DND-41 (cell line): Measurements from ENCODE around the gene ATP2B1.

Experiments used
- ATAC-seq: fragments of 200-7000 bp; cut with Tn5 transposase; 3 replicates; pipeline ENCODE4 v1.9.1; 2021; ENCODE audit warnings: low read depth; ENCODE audit not compliant: insufficient read depth
- DNase-seq: peaks from one replicate; pipeline ENCODE4 v3.0.0-alpha.2; 2020
- H2AFZ ChIP-seq: 2 replicates; pipeline ENCODE4 v1.6.0; 2012; ENCODE audit warnings: low read depth, low read length
- H3K27ac ChIP-seq: 2 replicates; pipeline ENCODE4 v1.5.1; 2012; ENCODE audit warnings: low read length, inconsistent platforms
- H3K27me3 ChIP-seq: fragments of 200-600 bp; sonication (generic); 2 replicates; pipeline ENCODE4 v1.6.0; 2012; ENCODE audit warnings: low read length, mild to moderate bottlenecking, inconsistent platforms; ENCODE audit not compliant: insufficient read depth, poor library complexity
- H3K36me3 ChIP-seq: 2 replicates; pipeline ENCODE4 v1.5.1; 2012; ENCODE audit warnings: low read length, inconsistent platforms; ENCODE audit not compliant: insufficient read depth
- H3K4me1 ChIP-seq: 2 replicates; pipeline ENCODE4 v1.5.1; 2012; ENCODE audit warnings: mild to moderate bottlenecking, low read length; ENCODE audit not compliant: insufficient read depth
- H3K4me2 ChIP-seq: 2 replicates; pipeline ENCODE4 v1.6.0; 2012; ENCODE audit warnings: mild to moderate bottlenecking, moderate library complexity, low read length, inconsistent platforms; ENCODE audit not compliant: insufficient read depth
- H3K4me3 ChIP-seq, 2 experiments: fragments of 200-600 bp in 1 of 2; shearing (Covaris generic) in 1 of 2; 2 replicates each; pipeline ENCODE4 v1.5.1; 2012 to 2016; ENCODE audit warnings: inconsistent platforms in 2 of 2, low read length in 2 of 2, mild to moderate bottlenecking in 2 of 2, low read depth in 1 of 2, moderate library complexity in 1 of 2
- H3K79me2 ChIP-seq: 2 replicates; pipeline ENCODE4 v1.6.0; 2012; ENCODE audit warnings: low read length, inconsistent platforms; ENCODE audit not compliant: insufficient read depth
- H3K9ac ChIP-seq: 2 replicates; pipeline ENCODE4 v1.6.0; 2012; ENCODE audit warnings: low read depth, mild to moderate bottlenecking, inconsistent platforms, low read length, moderate library complexity
- H3K9me3 ChIP-seq: 2 replicates; pipeline ENCODE4 v1.5.1; 2012; ENCODE audit warnings: low read length, moderate library complexity, mild to moderate bottlenecking, inconsistent platforms; ENCODE audit not compliant: insufficient read depth, severe bottlenecking
- H4K20me1 ChIP-seq: 2 replicates; pipeline ENCODE4 v1.6.0; 2012; ENCODE audit warnings: low read length; ENCODE audit not compliant: insufficient read depth
- EZH2 ChIP-seq: IDR thresholded peaks from 3 replicates; pipeline ENCODE4 v1.6.1; 2012; ENCODE audit warnings: borderline replicate concordance, low read depth, mild to moderate bottlenecking, moderate library complexity, low read length, inconsistent platforms; ENCODE audit not compliant: severe bottlenecking
- TF ChIP-seq, protein P1 (sequence below): IDR thresholded peaks from 2 replicates; pipeline ENCODE4 v1.5.1; 2012; ENCODE audit warnings: borderline replicate concordance, low read length, moderate library complexity, mild to moderate bottlenecking; ENCODE audit not compliant: poor library complexity, severe bottlenecking; ENCODE audit errors: extremely low read depth

The ATP2B1 gene

DNA sequence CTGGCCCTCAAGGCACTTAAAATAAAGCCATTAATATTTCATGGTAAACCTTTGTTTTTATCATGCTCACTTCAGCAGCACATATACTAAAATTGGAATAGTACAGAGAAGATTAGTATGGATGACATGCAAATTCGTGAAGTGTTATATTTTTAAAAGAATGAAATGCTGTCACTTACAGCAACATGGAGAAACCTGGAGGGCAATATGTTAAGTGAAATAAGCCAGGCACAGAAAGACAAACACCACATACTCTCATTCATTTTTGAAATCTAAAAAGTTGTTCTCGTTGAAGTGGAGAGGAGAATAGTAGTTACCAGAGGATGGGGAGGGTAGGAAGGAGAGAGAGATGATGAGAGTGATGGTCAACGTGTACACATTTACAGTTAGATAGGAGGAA is 45.4 kb upstream of the ATP2B1 start:
- Histone ChIP-seq H3K9ac (no peak overlapping the region), H3K9me3 (no peaks in the 10 kb centered on the region), H4K20me1 (no peaks in the 10 kb centered on the region), H3K79me2 (no peaks in the 10 kb centered on the region), H3K36me3 (no peaks in the 10 kb centered on the region), H2AFZ (no peak overlapping the region), H3K4me2 (no peak overlapping the region), H3K4me1 (peaks cover 16% of the 10 kb centered on the region), H3K27ac (no peak overlapping the region), H3K4me3 (no peak overlapping the region), H3K27me3 (no peaks in the 10 kb centered on the region)
- DNase-seq, result no peak
- TF ChIP-seq EZH2, result no peak
- TF ChIP-seq, protein P1, sequence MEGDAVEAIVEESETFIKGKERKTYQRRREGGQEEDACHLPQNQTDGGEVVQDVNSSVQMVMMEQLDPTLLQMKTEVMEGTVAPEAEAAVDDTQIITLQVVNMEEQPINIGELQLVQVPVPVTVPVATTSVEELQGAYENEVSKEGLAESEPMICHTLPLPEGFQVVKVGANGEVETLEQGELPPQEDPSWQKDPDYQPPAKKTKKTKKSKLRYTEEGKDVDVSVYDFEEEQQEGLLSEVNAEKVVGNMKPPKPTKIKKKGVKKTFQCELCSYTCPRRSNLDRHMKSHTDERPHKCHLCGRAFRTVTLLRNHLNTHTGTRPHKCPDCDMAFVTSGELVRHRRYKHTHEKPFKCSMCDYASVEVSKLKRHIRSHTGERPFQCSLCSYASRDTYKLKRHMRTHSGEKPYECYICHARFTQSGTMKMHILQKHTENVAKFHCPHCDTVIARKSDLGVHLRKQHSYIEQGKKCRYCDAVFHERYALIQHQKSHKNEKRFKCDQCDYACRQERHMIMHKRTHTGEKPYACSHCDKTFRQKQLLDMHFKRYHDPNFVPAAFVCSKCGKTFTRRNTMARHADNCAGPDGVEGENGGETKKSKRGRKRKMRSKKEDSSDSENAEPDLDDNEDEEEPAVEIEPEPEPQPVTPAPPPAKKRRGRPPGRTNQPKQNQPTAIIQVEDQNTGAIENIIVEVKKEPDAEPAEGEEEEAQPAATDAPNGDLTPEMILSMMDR, result no peak
- no peak for ATAC-seq

DNA sequence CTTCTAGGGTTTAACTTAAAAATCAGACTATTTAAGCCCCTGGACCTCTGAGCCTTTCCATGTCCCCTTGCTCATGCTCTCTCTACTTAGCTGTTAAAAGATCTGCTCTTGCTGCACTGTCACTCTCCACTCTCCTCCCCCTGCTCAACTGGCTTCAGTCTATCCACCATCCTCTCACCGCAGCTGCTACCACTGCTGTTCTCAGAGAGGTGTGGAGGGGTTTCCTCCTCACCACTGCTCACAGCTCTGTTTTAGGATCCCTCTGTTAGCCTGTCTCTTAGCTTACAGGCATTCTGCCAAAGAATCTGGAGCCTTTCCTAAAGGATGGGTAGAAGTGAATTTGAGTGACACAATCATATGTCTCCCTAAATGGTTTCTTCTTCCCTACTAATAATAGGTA is 43.7 kb upstream of the ATP2B1 start:
- Histone ChIP-seq H3K4me3 (no peak overlapping the region), H3K4me2 (no peak overlapping the region), H3K27ac (no peak overlapping the region), H3K9ac (no peak overlapping the region), H3K9me3 (no peaks in the 10 kb centered on the region), H4K20me1 (no peaks in the 10 kb centered on the region), H3K4me1 (peaks cover 16% of the 10 kb centered on the region), H3K79me2 (no peaks in the 10 kb centered on the region), H2AFZ (no peak overlapping the region), H3K27me3 (no peaks in the 10 kb centered on the region), H3K36me3 (no peaks in the 10 kb centered on the region)
- ATAC-seq (peak; percentile 98), DNase-seq (peak; percentile 68)
- TF ChIP-seq EZH2, result no peak
- TF ChIP-seq, protein P1, result no peak

DNA sequence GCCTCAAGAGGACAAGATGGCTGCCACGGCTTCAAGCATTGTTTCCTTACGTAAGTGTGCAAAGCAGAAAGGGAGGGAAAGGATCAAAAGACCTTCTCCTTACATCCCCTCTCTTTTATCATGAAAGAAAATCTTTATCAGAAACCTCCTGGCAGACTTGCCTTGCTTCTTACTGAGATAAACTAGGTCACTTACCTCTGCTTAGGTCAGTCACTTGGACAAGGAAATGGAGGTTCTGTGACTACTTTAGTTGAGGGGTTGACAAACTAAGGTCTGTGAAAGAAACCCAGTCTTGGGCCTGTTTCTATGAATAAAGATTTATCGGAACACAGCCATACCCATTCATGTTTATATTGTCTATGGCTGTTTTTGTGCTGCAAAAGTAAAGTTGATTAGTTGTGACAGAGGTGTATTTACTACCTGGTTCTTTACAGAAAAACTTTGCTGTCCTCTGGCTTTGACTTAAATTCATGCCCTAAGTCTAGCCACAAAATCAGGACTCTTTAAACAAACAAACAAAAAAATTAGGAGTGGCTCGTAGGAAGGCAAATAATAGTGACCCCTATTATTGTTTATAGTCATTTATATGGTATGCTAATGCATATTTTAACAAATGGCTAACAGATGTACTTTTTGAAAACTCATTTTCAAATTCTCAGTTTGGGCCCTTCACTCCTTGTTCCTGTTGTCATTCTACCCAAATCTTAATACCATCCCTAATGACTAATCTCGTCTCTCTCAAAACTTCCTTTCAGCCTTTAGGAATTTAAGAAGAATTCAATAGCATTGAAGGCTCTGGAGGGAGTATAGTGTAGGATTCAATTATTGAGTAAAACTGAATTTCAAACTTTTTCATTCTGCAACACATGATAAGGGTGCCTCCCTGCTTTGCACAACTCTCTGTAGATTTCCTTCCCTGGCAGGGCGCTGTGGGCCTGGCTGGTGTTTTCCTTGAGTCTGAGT is 42.0 kb upstream of the ATP2B1 start:
- Histone ChIP-seq H3K27ac (no peak overlapping the region), H3K36me3 (no peaks in the 10 kb centered on the region), H3K4me2 (no peak overlapping the region), H3K9me3 (no peaks in the 10 kb centered on the region), H3K79me2 (no peaks in the 10 kb centered on the region), H3K4me3 (no peak overlapping the region), H2AFZ (0 out of 2 replicates have a peak overlapping the region, but pooled peaks have one; percentile 9), H4K20me1 (no peaks in the 10 kb centered on the region), H3K27me3 (no peaks in the 10 kb centered on the region), H3K9ac (no peak overlapping the region), H3K4me1 (peaks cover 16% of the 10 kb centered on the region)
- TF ChIP-seq, protein P1, result no peak
- TF ChIP-seq EZH2, result no peak
- DNase-seq, result no peak
- ATAC-seq, result no peak
